Endothelial cell of umbilical vein (primary cell): Measurements from ENCODE around the gene YIPF2.
"Not testable (repeated sequence)": the region's sequence is repeated elsewhere in the genome, so short reads cannot be mapped to it uniquely, and the experiment has no call there.

Experiments used
- CTCF ChIP-seq, 2 donors: IDR thresholded peaks; 1 replicate in 1 of 2; 2 replicates in 1 of 2; pipeline ENCODE4 v1.5.1; 2011; ENCODE audit warnings: low read length in 2 of 2, mild to moderate bottlenecking in 2 of 2, moderate library complexity in 2 of 2, control low read depth in 1 of 2, inconsistent platforms in 1 of 2, low read depth in 1 of 2; ENCODE audit not compliant: insufficient read depth in 1 of 2; ENCODE audit errors: extremely low read depth in 1 of 2
- EZH2 ChIP-seq: IDR thresholded peaks from 2 replicates; pipeline ENCODE4 v1.6.1; 2012; ENCODE audit warnings: borderline replicate concordance, low read depth, mild to moderate bottlenecking, moderate library complexity, low read length, inconsistent platforms; ENCODE audit not compliant: severe bottlenecking
- FOS ChIP-seq: IDR thresholded peaks from 2 replicates; pipeline ENCODE4 v1.6.1; 2011; ENCODE audit warnings: mild to moderate bottlenecking, low read length, moderate library complexity, borderline replicate concordance; ENCODE audit not compliant: insufficient read depth
- GATA2 ChIP-seq: IDR thresholded peaks from 2 replicates; pipeline ENCODE4 v1.7.0; 2011; ENCODE audit warnings: low read depth, mild to moderate bottlenecking, moderate library complexity, mixed read lengths, low read length; ENCODE audit not compliant: insufficient read length, insufficient read depth
- JUN ChIP-seq: IDR thresholded peaks from 2 replicates; pipeline ENCODE4 v1.6.1; 2011; ENCODE audit warnings: borderline replicate concordance, low read depth; ENCODE audit not compliant: insufficient read length, insufficient read depth
- MAX ChIP-seq: IDR thresholded peaks from 2 replicates; pipeline ENCODE4 v1.6.1; 2011; ENCODE audit not compliant: insufficient read depth, insufficient read length
- MYC ChIP-seq: IDR thresholded peaks from one replicate; pipeline ENCODE4 v1.6.1; 2011; ENCODE audit warnings: mild to moderate bottlenecking, low read depth, low read length
- POLR2A ChIP-seq: IDR thresholded peaks from 2 replicates; pipeline ENCODE4 v1.6.1; 2012; ENCODE audit warnings: low read depth, mild to moderate bottlenecking, control low read depth, low read length
- POLR2AphosphoS5 ChIP-seq: IDR thresholded peaks from 2 replicates; pipeline ENCODE4 v1.6.1; 2012; ENCODE audit warnings: low read depth, mild to moderate bottlenecking, control low read depth, low read length, moderate library complexity; ENCODE audit not compliant: insufficient read depth

GRCh38 chr19:10959277-10959968, 31.0 kb upstream of the YIPF2 start:
- TF ChIP-seq POLR2AphosphoS5; EZH2; FOS; CTCF (IDR thresholded peaks at IDR 0.05; ENCODE audit: extremely low read depth in 1 of 2, insufficient read depth in 1 of 2, low read depth in 1 of 2, low read length in 2 of 2); GATA2; MYC; MAX; JUN: not testable (repeated sequence)
- peak; percentile 39 for TF ChIP-seq POLR2A
